ENCODE results near the gene APOBEC3C. TPM values are rescaled to one million over a fixed set of nuclear protein-coding genes. Genes with fewer than 3 reads are reported as not detected.

Gene APOBEC3C
- total RNA-seq, 1 donor from 2014 or later: 18.5 TPM

DNA sequence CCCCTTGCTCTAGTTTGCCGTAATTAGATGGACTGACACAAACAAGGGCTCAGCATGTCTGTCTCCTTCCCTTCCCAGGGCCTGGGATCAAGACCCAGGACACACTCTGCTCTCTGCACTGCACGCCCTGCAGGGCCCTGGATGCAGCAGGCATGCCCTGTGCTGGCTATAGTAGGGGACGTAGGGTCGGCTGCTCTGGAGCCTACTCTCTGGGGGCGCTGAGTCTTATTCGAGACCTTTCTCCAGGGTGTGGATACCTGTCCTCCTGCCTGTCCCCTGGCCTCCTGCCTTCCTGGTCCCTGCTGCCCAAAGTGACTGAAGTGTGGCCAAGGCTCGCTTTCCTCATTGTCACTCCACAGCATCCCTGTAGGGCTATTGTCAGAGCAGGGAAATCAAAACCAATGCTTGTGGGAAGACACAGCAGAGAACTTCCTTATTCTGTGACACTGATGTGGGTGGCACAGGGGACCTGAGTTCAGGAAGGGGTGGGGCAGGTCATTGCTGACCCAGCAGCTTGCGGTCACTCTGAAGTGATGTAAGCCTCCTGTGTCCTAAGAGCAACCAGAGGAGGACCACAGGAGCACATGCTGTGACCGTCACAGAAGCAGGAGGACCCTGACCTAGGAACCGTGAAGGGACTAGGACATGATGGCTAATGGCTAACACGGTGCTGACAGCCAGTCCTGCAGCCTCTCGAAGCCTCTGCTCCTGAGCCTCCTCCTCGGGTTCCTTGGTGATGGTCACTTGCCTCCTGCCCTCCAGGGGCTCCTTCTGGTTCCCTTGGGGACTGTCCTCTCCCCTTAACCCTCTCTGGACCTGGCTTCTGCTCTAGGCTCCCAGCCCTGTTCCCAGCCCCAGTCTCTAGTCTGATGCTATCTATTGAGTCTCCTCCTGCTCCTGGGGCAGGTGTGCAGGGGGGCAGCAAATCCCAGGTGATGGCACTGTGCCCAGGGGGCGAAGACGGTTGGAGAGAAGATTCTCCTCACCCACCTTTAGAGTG, 46.3 kb upstream of the APOBEC3C start:
- H3K4me3 ChIP-seq (ENCODE audit: low read depth, low read length): no peak overlapping the region
- TF ChIP-seq, protein P1, sequence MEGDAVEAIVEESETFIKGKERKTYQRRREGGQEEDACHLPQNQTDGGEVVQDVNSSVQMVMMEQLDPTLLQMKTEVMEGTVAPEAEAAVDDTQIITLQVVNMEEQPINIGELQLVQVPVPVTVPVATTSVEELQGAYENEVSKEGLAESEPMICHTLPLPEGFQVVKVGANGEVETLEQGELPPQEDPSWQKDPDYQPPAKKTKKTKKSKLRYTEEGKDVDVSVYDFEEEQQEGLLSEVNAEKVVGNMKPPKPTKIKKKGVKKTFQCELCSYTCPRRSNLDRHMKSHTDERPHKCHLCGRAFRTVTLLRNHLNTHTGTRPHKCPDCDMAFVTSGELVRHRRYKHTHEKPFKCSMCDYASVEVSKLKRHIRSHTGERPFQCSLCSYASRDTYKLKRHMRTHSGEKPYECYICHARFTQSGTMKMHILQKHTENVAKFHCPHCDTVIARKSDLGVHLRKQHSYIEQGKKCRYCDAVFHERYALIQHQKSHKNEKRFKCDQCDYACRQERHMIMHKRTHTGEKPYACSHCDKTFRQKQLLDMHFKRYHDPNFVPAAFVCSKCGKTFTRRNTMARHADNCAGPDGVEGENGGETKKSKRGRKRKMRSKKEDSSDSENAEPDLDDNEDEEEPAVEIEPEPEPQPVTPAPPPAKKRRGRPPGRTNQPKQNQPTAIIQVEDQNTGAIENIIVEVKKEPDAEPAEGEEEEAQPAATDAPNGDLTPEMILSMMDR (conservative IDR thresholded peaks at IDR 0.05; ENCODE audit: low read depth, low read length): no peak
- no peak for DNase-seq (ENCODE audit: low read depth)

DNA sequence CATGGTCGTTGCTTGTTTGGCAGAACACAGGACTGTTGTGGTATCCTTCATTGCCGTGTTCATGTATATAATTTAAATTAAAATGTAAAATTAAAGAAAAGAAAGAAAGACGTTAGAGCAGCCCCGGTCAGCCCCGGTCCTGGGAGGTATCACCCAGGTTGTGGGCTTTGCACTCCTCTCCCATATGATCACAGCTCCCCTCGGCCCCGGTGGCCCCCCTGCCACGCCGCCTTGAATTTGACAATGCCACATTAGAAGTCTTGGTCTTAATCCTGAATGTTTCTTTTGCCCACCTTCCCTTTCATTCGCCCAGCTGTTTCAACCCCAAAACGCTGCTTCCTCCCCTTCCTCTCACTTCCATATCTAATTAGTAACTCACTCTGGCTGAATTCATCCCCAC, 45.3 kb upstream of the APOBEC3C start:
- no peak overlapping the region for H3K4me3 ChIP-seq (ENCODE audit: low read depth, low read length)
- DNase-seq (ENCODE audit: low read depth): no peak
- TF ChIP-seq, protein P1 (conservative IDR thresholded peaks at IDR 0.05; ENCODE audit: low read depth, low read length): no peak

DNA sequence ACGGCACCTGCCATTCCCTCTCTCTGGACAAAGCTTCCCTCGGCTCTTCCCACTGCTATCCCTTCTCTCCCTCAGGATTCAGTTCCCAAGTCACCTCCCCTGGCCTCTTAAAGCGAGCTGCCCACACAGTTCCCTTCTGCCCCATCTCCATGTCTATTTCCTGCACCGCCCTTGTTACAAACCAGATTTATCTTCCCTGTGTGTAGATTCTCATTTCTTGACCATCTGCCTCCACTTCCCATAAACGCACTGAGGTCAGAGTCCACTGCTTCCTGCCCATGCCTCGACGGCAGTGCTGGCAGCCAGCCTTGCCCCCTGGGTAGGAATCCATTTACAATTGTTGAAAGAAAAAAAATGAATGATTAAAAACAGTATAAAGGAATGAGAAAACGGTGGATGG, 43.5 kb upstream of the APOBEC3C start:
- H3K4me3 ChIP-seq (ENCODE audit: low read depth, low read length): no peak overlapping the region
- TF ChIP-seq, protein P1 (conservative IDR thresholded peaks at IDR 0.05; ENCODE audit: low read depth, low read length): no peak
- no peak for DNase-seq (ENCODE audit: low read depth)

GRCh38 chr22:38971202-38971601, 42.9 kb upstream of the APOBEC3C start:
- DNase-seq (ENCODE audit: low read depth): no peak
- no peak overlapping the region for H3K4me3 ChIP-seq (ENCODE audit: low read depth, low read length)
- TF ChIP-seq, protein P1 (conservative IDR thresholded peaks at IDR 0.05; ENCODE audit: low read depth, low read length): no peak

DNA sequence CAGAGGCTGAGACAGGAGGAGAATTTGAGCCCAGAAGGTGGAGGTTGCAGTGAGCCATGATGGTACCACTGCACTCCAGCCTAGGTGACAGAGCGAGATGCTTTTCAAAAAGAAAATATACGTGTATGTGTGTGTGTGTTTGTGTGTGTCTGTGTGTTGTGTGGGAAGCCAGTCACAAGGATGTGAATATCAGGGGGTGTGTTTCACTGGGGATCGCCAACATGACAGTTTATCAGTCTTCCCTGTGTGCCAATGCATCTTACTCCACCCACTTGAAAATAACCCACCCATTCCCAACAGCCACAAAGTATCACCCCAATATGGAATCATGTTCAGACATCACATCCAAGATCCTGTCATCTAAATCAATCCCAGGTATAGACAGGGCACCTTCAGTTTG, 42.3 kb upstream of the APOBEC3C start:
- TF ChIP-seq, protein P1 (conservative IDR thresholded peaks at IDR 0.05; ENCODE audit: low read depth, low read length): no peak
- H3K4me3 ChIP-seq (ENCODE audit: low read depth, low read length): no peak overlapping the region
- no peak for DNase-seq (ENCODE audit: low read depth)

- TF ChIP-seq, protein P1 (conservative IDR thresholded peaks at IDR 0.05; ENCODE audit: low read depth, low read length): no peak
- no peak for DNase-seq (ENCODE audit: low read depth)
- H3K4me3 ChIP-seq (ENCODE audit: low read depth, low read length): no peak overlapping the region
Observed at GRCh38 chr22:38972558-38972957, 41.5 kb upstream of the APOBEC3C start.

Measured in epithelial cell of proximal tubule (primary cell).